ENCODE data around the gene TSHZ2. TPM values are rescaled to one million over a fixed set of nuclear protein-coding genes. Genes with fewer than 3 reads are reported as not detected.
"Not testable (repeated sequence)": the region's sequence is repeated elsewhere in the genome, so short reads cannot be mapped to it uniquely, and the experiment has no call there.

TSHZ2 gene
- total RNA-seq, 1 experiment from 2014 or later: 2.3 TPM

DNA sequence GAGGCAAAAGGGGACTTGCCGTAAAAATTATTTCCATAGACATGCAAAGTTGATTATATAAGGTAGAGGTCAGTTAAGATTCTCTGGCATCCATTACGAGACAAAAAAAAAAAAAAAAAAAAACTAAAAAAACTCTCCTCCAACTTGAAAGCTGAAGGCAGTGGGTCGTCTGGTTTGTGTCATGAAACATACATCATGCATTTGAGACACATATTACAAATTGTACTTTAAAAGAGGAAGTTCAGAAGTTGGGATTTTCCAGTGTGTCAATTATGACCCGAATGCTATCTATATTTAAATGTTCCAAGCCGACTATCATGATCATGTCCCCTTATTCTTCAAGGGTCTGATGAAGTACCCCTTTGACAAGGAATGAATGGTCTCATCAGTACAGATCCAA, 496.4 kb downstream of the TSHZ2 start:
- Mint-ChIP-seq H3K4me1 (ENCODE audit: insufficient read depth, unreplicated experiment) (no peaks in the 10 kb centered on the region), H3K36me3 (ENCODE audit: insufficient read depth, unreplicated experiment) (no peaks in the 10 kb centered on the region), H3K4me3 (ENCODE audit: unreplicated experiment) (no peak overlapping the region), H3K9me3 (ENCODE audit: unreplicated experiment) (peaks cover 26% of the 10 kb centered on the region), H3K27me3 (ENCODE audit: insufficient read depth, unreplicated experiment) (peaks cover 9% of the 10 kb centered on the region), H3K27ac (ENCODE audit: low read depth, unreplicated experiment) (no peak overlapping the region)
- intact Hi-C loops (cut with micrococcal nuclease): no loop called here
- ChIA-PET POLR2A (no interaction called here), CTCF (interaction anchor here (0.6 kb wide), 1 partner anchor 1138 kb away, joined by 3 read pairs; no protein-coding TSS in a partner anchor)
- no TSS peak for BruUV-seq (replicated peaks)
- TF ChIP-seq, protein P1, sequence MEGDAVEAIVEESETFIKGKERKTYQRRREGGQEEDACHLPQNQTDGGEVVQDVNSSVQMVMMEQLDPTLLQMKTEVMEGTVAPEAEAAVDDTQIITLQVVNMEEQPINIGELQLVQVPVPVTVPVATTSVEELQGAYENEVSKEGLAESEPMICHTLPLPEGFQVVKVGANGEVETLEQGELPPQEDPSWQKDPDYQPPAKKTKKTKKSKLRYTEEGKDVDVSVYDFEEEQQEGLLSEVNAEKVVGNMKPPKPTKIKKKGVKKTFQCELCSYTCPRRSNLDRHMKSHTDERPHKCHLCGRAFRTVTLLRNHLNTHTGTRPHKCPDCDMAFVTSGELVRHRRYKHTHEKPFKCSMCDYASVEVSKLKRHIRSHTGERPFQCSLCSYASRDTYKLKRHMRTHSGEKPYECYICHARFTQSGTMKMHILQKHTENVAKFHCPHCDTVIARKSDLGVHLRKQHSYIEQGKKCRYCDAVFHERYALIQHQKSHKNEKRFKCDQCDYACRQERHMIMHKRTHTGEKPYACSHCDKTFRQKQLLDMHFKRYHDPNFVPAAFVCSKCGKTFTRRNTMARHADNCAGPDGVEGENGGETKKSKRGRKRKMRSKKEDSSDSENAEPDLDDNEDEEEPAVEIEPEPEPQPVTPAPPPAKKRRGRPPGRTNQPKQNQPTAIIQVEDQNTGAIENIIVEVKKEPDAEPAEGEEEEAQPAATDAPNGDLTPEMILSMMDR (IDR thresholded peaks at IDR 0.05; ENCODE audit: unreplicated experiment): no peak
- DNase-seq (ENCODE audit: unreplicated experiment): no peak

DNA sequence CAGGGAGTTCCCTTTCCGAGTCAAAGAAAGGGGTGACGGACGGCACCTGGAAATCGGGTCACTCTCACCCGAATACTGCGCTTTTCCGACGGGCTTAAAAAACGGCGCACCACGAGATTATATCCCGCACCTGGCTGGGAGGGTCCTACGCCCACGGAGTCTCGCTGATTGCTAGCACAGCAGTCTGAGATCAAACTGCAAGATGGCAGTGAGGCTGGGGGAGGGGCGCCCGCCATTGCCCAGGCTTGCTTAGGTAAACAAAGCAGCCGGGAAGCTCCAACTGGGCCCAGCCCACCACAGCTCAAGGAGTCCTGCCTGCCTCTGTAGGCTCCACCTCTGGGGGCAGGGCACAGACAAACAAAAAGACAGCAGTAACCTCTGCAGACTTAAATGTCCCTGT, 500.7 kb downstream of the TSHZ2 start:
- BruUV-seq (replicated peaks); POLR2A ChIA-PET; H3K4me1 Mint-ChIP-seq (ENCODE audit: insufficient read depth, unreplicated experiment): not testable (repeated sequence)

DNA sequence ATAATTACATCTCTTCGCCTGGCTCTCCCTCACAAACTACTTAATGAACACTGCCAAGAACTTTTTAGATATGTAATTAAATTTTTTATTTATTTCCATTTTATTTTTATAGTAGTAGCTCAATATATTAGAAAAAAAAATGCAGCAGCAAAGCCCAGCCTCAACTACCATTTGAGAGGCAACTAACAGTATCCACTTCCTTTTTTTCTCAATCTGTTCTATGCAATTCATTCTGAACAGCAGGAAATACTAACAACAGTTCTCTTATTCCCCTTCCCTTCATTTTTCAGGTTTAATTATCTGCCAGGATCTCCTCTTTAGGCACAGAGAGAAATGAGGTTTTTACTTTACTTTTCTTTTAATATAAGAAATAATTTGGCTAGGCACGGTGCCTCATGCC, 508.8 kb downstream of the TSHZ2 start:
- DNase-seq (ENCODE audit: unreplicated experiment): no peak
- Mint-ChIP-seq H3K36me3 (ENCODE audit: insufficient read depth, unreplicated experiment) (no peaks in the 10 kb centered on the region), H3K27ac (ENCODE audit: low read depth, unreplicated experiment) (no peak overlapping the region), H3K9me3 (ENCODE audit: unreplicated experiment) (no peaks in the 10 kb centered on the region), H3K27me3 (ENCODE audit: insufficient read depth, unreplicated experiment) (no peaks in the 10 kb centered on the region), H3K4me1 (ENCODE audit: insufficient read depth, unreplicated experiment) (no peaks in the 10 kb centered on the region), H3K4me3 (ENCODE audit: unreplicated experiment) (no peak overlapping the region)
- ChIA-PET CTCF (no interaction called here), POLR2A (no interaction called here)
- TF ChIP-seq, protein P1 (IDR thresholded peaks at IDR 0.05; ENCODE audit: unreplicated experiment): no peak
- intact Hi-C loops (cut with micrococcal nuclease): no loop called here
- no TSS peak for BruUV-seq (replicated peaks)

More for the DNA sequence above, 500.7 kb downstream of the TSHZ2 start:
- CTCF ChIA-PET; H3K27ac Mint-ChIP-seq (ENCODE audit: low read depth, unreplicated experiment); intact Hi-C loops (cut with micrococcal nuclease); H3K27me3 Mint-ChIP-seq (ENCODE audit: insufficient read depth, unreplicated experiment); H3K36me3 Mint-ChIP-seq (ENCODE audit: insufficient read depth, unreplicated experiment); H3K4me3 Mint-ChIP-seq (ENCODE audit: unreplicated experiment); DNase-seq (ENCODE audit: unreplicated experiment): not testable (repeated sequence)
- H3K9me3 Mint-ChIP-seq (ENCODE audit: unreplicated experiment): peaks cover 31% of the 10 kb centered on the region

DNA sequence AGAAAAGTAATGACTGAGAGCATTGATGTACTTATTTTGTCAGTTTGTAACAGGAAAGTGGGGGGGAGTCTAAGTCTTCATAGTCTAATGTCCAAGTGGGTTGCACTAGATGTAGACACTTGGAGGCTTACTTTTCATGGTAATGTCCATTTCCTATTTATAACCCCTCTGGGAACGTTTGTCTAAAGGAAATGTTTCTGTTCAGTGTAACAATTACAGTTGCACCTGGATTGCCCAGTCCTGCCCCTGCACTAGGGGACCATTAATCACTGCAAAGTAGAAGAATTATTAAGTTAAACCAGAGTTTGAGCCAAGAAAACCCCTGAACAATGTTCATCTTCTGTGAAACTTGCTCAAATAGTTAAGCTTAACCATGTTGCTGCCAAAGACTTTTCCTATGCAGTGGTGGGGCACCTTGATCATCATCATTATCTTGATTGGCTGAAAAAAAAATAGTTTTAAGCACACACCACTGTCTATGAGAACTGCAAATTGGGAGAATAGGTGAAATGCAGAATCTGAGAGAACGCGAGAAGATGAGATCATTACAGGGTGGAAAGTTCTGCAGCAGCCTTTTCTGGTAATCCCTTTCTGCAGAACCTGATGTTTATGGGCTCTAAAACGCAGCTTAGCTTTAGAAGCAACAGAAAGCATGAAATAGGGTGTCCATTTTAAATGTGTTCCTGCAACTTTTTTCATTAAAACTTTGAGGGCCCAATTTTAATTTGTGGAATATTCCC, 515.5 kb downstream of the TSHZ2 start:
- no TSS peak for BruUV-seq (replicated peaks)
- TF ChIP-seq, protein P1 (IDR thresholded peaks at IDR 0.05; ENCODE audit: unreplicated experiment): no peak
- DNase-seq (ENCODE audit: unreplicated experiment): no peak
- intact Hi-C loops (cut with micrococcal nuclease): no loop called here
- Mint-ChIP-seq H3K4me1 (ENCODE audit: insufficient read depth, unreplicated experiment) (peaks cover 4% of the 10 kb centered on the region), H3K27me3 (ENCODE audit: insufficient read depth, unreplicated experiment) (no peaks in the 10 kb centered on the region), H3K27ac (ENCODE audit: low read depth, unreplicated experiment) (no peak overlapping the region), H3K9me3 (ENCODE audit: unreplicated experiment) (no peaks in the 10 kb centered on the region), H3K36me3 (ENCODE audit: insufficient read depth, unreplicated experiment) (no peaks in the 10 kb centered on the region), H3K4me3 (ENCODE audit: unreplicated experiment) (no peak overlapping the region)
- CTCF ChIA-PET: interaction anchor here (0.9 kb wide), 1 partner anchor 106 kb away, joined by 3 read pairs; no protein-coding TSS in a partner anchor
- POLR2A ChIA-PET: interaction anchor here (0.7 kb wide), 1 partner anchor 284 kb away, joined by 3 read pairs; no protein-coding TSS in a partner anchor
